OCI-LY3 (cell line): ENCODE measurements around the gene PBX4.

Experiments used
- H2AFZ ChIP-seq: fragments of 200-600, 300-600 bp; shearing (Covaris generic); 2 replicates; pipeline ENCODE4 v1.6.0; 2014; ENCODE audit warnings: antibody characterized with exemption, low read depth, low read length
- H3K27ac ChIP-seq: fragments of 200-600, 300-600 bp; sonication (generic); 2 replicates; pipeline ENCODE4 v1.5.1; 2014; ENCODE audit warnings: mild to moderate bottlenecking, low read length, moderate library complexity, mixed read lengths
- H3K27me3 ChIP-seq: fragments of 200-600, 300-600 bp; sonication (generic); 2 replicates; pipeline ENCODE4 v1.6.1; 2014; ENCODE audit warnings: low read depth, low read length, mixed read lengths
- H3K36me3 ChIP-seq: fragments of 200-600, 300-600 bp; sonication (generic); replicated peaks from 2 replicates; pipeline ENCODE3; 2014; ENCODE audit warnings: low read depth, low read length, mixed read lengths
- H3K4me1 ChIP-seq: fragments of 300-600, 200-600 bp; sonication (generic); 2 replicates; pipeline ENCODE4 v1.6.1; 2014; ENCODE audit warnings: low read length, mixed read lengths
- H3K4me2 ChIP-seq: fragments of 200-600, 300-600 bp; sonication (generic); 2 replicates; pipeline ENCODE4 v1.6.1; 2014; ENCODE audit warnings: low read length, mixed read lengths
- H3K4me3 ChIP-seq: fragments of 300-600, 200-600 bp; sonication (generic); 2 replicates; pipeline ENCODE4 v1.5.1; 2014; ENCODE audit warnings: antibody characterized with exemption, mild to moderate bottlenecking, low read length, moderate library complexity
- H3K79me2 ChIP-seq: fragments of 300-600, 200-600 bp; shearing (Covaris generic); 2 replicates; pipeline ENCODE4 v1.6.1; 2014; ENCODE audit warnings: mild to moderate bottlenecking, low read length, mixed read lengths
- H3K9ac ChIP-seq: fragments of 300-600, 200-600 bp; shearing (Covaris generic); 2 replicates; pipeline ENCODE4 v1.6.0; 2014; ENCODE audit warnings: mild to moderate bottlenecking, low read length, moderate library complexity
- H3K9me3 ChIP-seq: fragments of 200-600, 300-600 bp; shearing (Covaris generic); 2 replicates; pipeline ENCODE4 v1.6.1; 2014; ENCODE audit warnings: low read length, mixed read lengths; ENCODE audit not compliant: insufficient read depth
- H4K20me1 ChIP-seq: fragments of 200-600, 300-600 bp; sonication (generic); 2 replicates; pipeline ENCODE4 v1.6.1; 2016; ENCODE audit warnings: low read length, mixed read lengths; ENCODE audit not compliant: insufficient read depth
- EZH2phosphoT487 ChIP-seq: fragments of 200-600 bp; shearing (Covaris generic); IDR thresholded peaks from 2 replicates; pipeline ENCODE4 v1.6.1; 2018; ENCODE audit warnings: antibody characterized with exemption, mixed run types, low read depth
- TF ChIP-seq, protein P1 (sequence below): fragments of 200-600, 300-600 bp; sonication (generic); IDR thresholded peaks from 2 replicates; pipeline ENCODE4 v1.5.1; 2014; ENCODE audit warnings: antibody characterized with exemption, low read length, low read depth

Gene PBX4

DNA sequence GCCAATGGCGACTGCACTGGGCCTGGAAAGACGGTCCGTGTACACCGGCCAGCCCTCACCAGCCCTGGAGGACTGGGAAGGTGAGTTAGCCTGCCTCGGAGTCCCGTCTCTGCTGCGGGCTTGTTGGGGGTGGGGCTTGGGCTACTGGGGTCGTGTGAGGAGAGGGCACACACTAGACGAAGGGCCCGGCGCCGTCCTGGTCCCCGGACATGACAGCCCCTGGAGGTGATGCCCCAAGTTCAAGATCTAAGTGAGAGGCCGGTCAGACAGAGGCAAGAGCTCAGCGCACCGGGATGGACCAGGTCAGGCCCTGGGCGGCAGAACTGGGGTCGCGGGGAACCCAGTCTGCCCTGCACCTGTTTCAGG, 78.8 kb downstream of the PBX4 start:
- Histone ChIP-seq H3K79me2 (no peaks in the 10 kb centered on the region), H3K9ac (no peak overlapping the region), H3K4me1 (no peaks in the 10 kb centered on the region), H2AFZ (no peak overlapping the region), H3K27me3 (no peaks in the 10 kb centered on the region), H4K20me1 (no peaks in the 10 kb centered on the region), H3K4me3 (no peak overlapping the region), H3K36me3 (no peaks in the 10 kb centered on the region), H3K4me2 (no peak overlapping the region), H3K27ac (no peak overlapping the region), H3K9me3 (no peaks in the 10 kb centered on the region)
- TF ChIP-seq, protein P1, sequence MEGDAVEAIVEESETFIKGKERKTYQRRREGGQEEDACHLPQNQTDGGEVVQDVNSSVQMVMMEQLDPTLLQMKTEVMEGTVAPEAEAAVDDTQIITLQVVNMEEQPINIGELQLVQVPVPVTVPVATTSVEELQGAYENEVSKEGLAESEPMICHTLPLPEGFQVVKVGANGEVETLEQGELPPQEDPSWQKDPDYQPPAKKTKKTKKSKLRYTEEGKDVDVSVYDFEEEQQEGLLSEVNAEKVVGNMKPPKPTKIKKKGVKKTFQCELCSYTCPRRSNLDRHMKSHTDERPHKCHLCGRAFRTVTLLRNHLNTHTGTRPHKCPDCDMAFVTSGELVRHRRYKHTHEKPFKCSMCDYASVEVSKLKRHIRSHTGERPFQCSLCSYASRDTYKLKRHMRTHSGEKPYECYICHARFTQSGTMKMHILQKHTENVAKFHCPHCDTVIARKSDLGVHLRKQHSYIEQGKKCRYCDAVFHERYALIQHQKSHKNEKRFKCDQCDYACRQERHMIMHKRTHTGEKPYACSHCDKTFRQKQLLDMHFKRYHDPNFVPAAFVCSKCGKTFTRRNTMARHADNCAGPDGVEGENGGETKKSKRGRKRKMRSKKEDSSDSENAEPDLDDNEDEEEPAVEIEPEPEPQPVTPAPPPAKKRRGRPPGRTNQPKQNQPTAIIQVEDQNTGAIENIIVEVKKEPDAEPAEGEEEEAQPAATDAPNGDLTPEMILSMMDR: no peak
- no peak for TF ChIP-seq EZH2phosphoT487

DNA sequence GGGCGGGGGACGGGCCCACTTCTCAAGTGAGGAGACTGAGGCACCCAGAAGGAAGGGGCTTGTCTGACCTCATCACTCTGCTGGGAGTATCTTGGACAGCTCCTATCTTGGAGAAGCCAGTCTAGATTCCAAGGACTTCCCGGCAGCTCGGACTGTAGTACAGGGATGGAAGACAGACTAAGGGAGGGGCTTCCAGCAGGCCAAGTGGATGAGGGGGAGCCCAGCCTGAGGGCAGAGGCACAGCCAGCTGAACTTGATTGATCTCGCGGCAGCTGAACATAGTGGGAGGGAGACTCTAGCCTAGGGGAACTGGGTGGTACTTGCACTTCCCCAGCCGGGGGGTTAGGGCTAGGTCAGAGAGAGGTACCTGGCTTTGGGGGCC, 79.7 kb downstream of the PBX4 start:
- no peak overlapping the region for H3K4me2 ChIP-seq
- no peaks in the 10 kb centered on the region for H3K79me2 ChIP-seq
- H3K36me3 ChIP-seq: no peaks in the 10 kb centered on the region
- H4K20me1 ChIP-seq: no peaks in the 10 kb centered on the region
- no peaks in the 10 kb centered on the region for H3K4me1 ChIP-seq
- no peak overlapping the region for H3K27ac ChIP-seq
- TF ChIP-seq, protein P1: no peak
- TF ChIP-seq EZH2phosphoT487: no peak
- no peak overlapping the region for H3K9ac ChIP-seq
- no peak overlapping the region for H2AFZ ChIP-seq
- no peaks in the 10 kb centered on the region for H3K9me3 ChIP-seq
- H3K27me3 ChIP-seq: no peaks in the 10 kb centered on the region
- no peak overlapping the region for H3K4me3 ChIP-seq

DNA sequence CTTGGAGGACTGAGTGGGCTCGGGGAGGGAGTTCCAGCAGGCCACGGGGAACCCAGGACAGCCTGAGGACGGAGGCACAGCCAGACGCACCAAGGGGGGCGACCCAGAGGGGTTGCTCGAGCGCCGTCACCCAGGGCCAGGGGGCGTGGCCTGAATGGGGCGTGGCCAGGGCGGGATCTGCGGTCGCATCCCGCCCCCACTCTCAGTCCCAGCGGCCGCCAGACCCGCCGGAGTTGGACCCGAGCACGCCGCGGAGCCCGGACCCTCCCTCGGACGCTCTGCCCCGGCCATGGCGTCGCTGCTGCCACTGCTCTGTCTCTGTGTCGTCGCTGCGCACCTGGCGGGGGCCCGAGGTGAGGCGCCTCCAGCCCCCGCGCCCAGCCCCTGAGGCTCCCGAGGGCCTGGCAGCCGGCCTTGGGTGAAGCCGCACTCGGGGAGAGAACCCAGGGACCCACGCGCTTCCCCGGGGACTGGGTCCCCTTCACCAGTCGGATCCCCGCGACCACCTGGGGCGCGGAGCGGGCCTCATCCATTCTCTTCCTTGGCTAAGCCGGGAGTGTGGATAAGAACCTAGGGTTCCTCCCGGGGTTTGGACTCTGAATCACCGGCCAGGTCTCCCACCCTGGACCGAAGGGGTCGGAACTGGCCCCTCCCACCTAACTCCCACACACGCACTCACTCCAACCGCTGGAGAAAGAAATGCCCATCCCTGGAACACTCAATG, 80.3 kb downstream of the PBX4 start, which contains the start of gene CILP2:
Gene CILP2 (plus strand): TSS at position 205 of the 724 bp plus-strand sequence. CDS start 85 bp downstream, at position 290.
- H3K36me3 ChIP-seq: no peaks in the 10 kb centered on the region
- no peak within 1 kb of the TSS for H2AFZ ChIP-seq
- H3K4me1 ChIP-seq: no peaks in the 10 kb centered on the region
- H3K79me2 ChIP-seq: no peaks in the 10 kb centered on the region
- no peak within 1 kb of the TSS for H3K27ac ChIP-seq
- H3K9me3 ChIP-seq: no peaks in the 10 kb centered on the region
- H3K4me2 ChIP-seq: no peak within 1 kb of the TSS
- no peak for TF ChIP-seq EZH2phosphoT487
- TF ChIP-seq, protein P1: no peak
- no peak within 1 kb of the TSS for H3K4me3 ChIP-seq
- no peak within 1 kb of the TSS for H3K9ac ChIP-seq
- no peaks in the 10 kb centered on the region for H3K27me3 ChIP-seq
- no peaks in the 10 kb centered on the region for H4K20me1 ChIP-seq

DNA sequence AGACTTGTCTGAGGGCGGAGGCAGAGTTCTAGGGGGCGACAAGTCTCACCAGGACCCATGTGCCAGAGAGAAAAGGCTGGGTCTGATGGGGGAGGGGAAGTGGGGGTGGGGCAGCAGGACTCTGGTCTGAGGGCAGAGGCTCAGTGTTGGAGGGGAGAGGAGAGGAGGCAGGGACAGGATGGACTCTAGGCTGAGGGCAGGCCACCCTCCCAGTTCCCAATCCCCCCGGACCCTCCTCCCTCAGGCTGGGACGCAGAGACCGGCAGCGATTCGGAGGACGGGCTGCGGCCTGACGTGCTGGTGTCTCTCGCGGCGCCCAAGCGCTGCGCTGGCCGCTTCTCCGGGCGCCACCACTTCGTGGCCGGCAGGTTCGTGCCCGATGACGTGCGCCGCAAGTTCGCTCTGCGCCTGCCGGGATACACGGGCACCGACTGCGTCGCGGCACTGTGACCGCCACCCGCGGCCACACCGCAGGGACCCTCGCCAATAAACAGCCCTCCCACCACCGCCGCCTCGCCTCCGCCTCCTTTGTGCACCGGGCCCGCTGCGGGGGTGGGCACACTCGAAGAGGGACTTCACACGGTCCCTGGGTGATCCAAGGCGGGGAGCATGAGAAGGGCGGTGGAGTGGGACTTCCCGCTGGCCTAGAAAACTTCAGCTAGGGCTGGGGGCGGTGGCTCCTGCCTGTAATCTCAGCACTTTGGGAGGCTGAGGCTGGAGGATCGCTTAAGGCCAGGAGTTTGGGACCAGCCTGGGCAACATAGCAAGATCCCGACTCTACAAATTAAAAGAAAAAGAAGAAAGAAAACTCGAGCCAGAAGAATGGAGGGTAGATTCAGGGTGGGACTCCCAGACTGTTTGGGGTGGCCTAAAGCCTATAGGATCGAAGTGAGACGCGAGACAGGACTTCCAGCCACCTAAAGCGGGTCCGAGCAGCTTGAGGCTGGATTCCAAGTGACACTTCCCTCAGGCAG, 81.1 kb downstream of the PBX4 start:
- H3K27ac ChIP-seq: no peak overlapping the region
- H3K4me2 ChIP-seq: no peak overlapping the region
- H3K27me3 ChIP-seq: no peaks in the 10 kb centered on the region
- no peaks in the 10 kb centered on the region for H3K79me2 ChIP-seq
- no peak overlapping the region for H2AFZ ChIP-seq
- no peak for TF ChIP-seq EZH2phosphoT487
- TF ChIP-seq, protein P1: no peak
- no peaks in the 10 kb centered on the region for H3K36me3 ChIP-seq
- H3K9ac ChIP-seq: no peak overlapping the region
- H3K9me3 ChIP-seq: no peaks in the 10 kb centered on the region
- H3K4me3 ChIP-seq: no peak overlapping the region
- peaks cover 3% of the 10 kb centered on the region; the same call in 1 of the 2 replicates for H3K4me1 ChIP-seq
- no peaks in the 10 kb centered on the region for H4K20me1 ChIP-seq
